BJ (cell line): ENCODE results near the gene SORCS1. TPM values are rescaled to one million over a fixed set of nuclear protein-coding genes. Genes with fewer than 3 reads are reported as not detected.

ENCODE experiments used
- CTCF ChIA-PET: fragments of 350-600 bp; formaldehyde crosslinking; extraction: SDS; loops from one replicate; lab custom pipeline; 2021; ENCODE audit warnings: antibody characterized with exemption, inconsistent platforms; lab: Yijun Ruan, JAX
- POLR2A ChIA-PET: fragments of 300-600 bp; sonication (Branson Sonifier 250); formaldehyde crosslinking; extraction: SDS; loops from one replicate; lab custom pipeline; 2021; ENCODE audit warnings: antibody characterized with exemption; lab: Charles Lee
- DNase-seq: peaks from one replicate; pipeline ENCODE4 v3.0.0-alpha.2; 2011; ENCODE audit warnings: low read depth
- H3K27me3 ChIP-seq: 2 replicates; pipeline ENCODE4 v1.6.0; 2011; ENCODE audit warnings: low read length; ENCODE audit not compliant: control insufficient read depth, insufficient read depth
- H3K36me3 ChIP-seq: 2 replicates; pipeline ENCODE4 v1.5.1; 2011; ENCODE audit warnings: low read length; ENCODE audit not compliant: control insufficient read depth, insufficient read depth
- H3K4me3 ChIP-seq: 2 replicates; pipeline ENCODE4 v1.5.1; 2011; ENCODE audit warnings: low read depth, mild to moderate bottlenecking, control low read depth, low read length
- CTCF ChIP-seq: IDR thresholded peaks from 2 replicates; pipeline ENCODE4 v1.5.1; 2011; ENCODE audit warnings: low read depth, mild to moderate bottlenecking, control low read depth, inconsistent platforms, low read length, moderate library complexity; ENCODE audit not compliant: insufficient read depth
- polyA plus RNA-seq: library from polyadenylated mRNA; depleted of rRNA; stranded (reverse); fragments of >200 nt; gene quantifications from 2 replicates; pipeline ENCODE4 v1.2.3, GENCODE V29; 2011

SORCS1 gene
- polyA plus RNA-seq, 1 experiment, result 0.01 TPM

GRCh38 chr10:106820579-106820978 lies 343.9 kb downstream of the SORCS1 start:
- Histone ChIP-seq H3K36me3 (no peaks in the 10 kb centered on the region), H3K4me3 (no peak overlapping the region), H3K27me3 (no peaks in the 10 kb centered on the region)
- no peak for DNase-seq
- TF ChIP-seq CTCF, result no peak
- ChIA-PET CTCF (no interaction called here), POLR2A (no interaction called here)

GRCh38 chr10:106819490-106819889 lies 345.0 kb downstream of the SORCS1 start:
- no peak for DNase-seq
- TF ChIP-seq CTCF, result no peak
- Histone ChIP-seq H3K4me3 (no peak overlapping the region), H3K27me3 (no peaks in the 10 kb centered on the region), H3K36me3 (no peaks in the 10 kb centered on the region)
- POLR2A ChIA-PET, result no interaction called here
- CTCF ChIA-PET, result no interaction called here

GRCh38 chr10:106816318-106817085 lies 348.0 kb downstream of the SORCS1 start:
- Histone ChIP-seq H3K27me3 (no peaks in the 10 kb centered on the region), H3K4me3 (no peak overlapping the region), H3K36me3 (no peaks in the 10 kb centered on the region)
- ChIA-PET CTCF (no interaction called here), POLR2A (no interaction called here)
- no peak for TF ChIP-seq CTCF
- DNase-seq, result no peak

GRCh38 chr10:106815427-106816043 lies 349.0 kb downstream of the SORCS1 start:
- no peak for DNase-seq
- H3K36me3 ChIP-seq, result no peaks in the 10 kb centered on the region
- CTCF ChIA-PET, result no interaction called here
- no peak overlapping the region for H3K4me3 ChIP-seq
- POLR2A ChIA-PET, result no interaction called here
- no peaks in the 10 kb centered on the region for H3K27me3 ChIP-seq
- TF ChIP-seq CTCF, result no peak

GRCh38 chr10:106804992-106805582 lies 359.4 kb downstream of the SORCS1 start:
- ChIA-PET POLR2A (no interaction called here), CTCF (no interaction called here)
- DNase-seq, result no peak
- TF ChIP-seq CTCF, result no peak
- H3K4me3 ChIP-seq, result no peak overlapping the region
- no peaks in the 10 kb centered on the region for H3K27me3 ChIP-seq
- H3K36me3 ChIP-seq, result no peaks in the 10 kb centered on the region
